Chondrocyte (in vitro differentiated cells): ENCODE results near the gene CD276. TPM values are rescaled to one million over a fixed set of nuclear protein-coding genes. Genes with fewer than 3 reads are reported as not detected.

Experiments used
- DNase-seq: peaks from one replicate; pipeline ENCODE4 v3.0.0; 2021; ENCODE audit warnings: mixed read lengths, low spot score
- H3K27ac Mint-ChIP-seq: one replicate; pipeline ENCODE4 v1.8.0; 2021; ENCODE audit warnings: mild to moderate bottlenecking, moderate library complexity, mixed read lengths; ENCODE audit not compliant: unreplicated experiment
- H3K27me3 Mint-ChIP-seq: 2 replicates; pipeline ENCODE4 v1.8.0; 2021; ENCODE audit warnings: low read depth, mixed read lengths
- H3K36me3 Mint-ChIP-seq: 2 replicates; pipeline ENCODE4 v1.8.0; 2021; ENCODE audit warnings: low read depth, mixed read lengths
- H3K4me1 Mint-ChIP-seq: 2 replicates; pipeline ENCODE4 v1.8.0; 2021; ENCODE audit warnings: low read depth, mild to moderate bottlenecking, mixed read lengths
- H3K4me3 Mint-ChIP-seq: one replicate; pipeline ENCODE4 v1.8.0; 2021; ENCODE audit warnings: mild to moderate bottlenecking, moderate library complexity, mixed read lengths; ENCODE audit not compliant: unreplicated experiment
- H3K9me3 Mint-ChIP-seq: 2 replicates; pipeline ENCODE4 v1.8.0; 2021; ENCODE audit warnings: low read depth, mixed read lengths
- total RNA-seq: library from RNA; stranded (reverse); gene quantifications from 3 replicates; pipeline ENCODE4 v1.2.1, GENCODE V29; 2021
- TF ChIP-seq, protein P1 (sequence below): fragments of 200-600 bp; sonication (generic); IDR thresholded peaks from 2 replicates; pipeline ENCODE4 v1.5.0; 2021; ENCODE audit warnings: antibody characterized with exemption, mild to moderate bottlenecking, moderate library complexity

CD276 gene
- total RNA-seq, 1 donor from 2014 or later = 196 TPM

DNA sequence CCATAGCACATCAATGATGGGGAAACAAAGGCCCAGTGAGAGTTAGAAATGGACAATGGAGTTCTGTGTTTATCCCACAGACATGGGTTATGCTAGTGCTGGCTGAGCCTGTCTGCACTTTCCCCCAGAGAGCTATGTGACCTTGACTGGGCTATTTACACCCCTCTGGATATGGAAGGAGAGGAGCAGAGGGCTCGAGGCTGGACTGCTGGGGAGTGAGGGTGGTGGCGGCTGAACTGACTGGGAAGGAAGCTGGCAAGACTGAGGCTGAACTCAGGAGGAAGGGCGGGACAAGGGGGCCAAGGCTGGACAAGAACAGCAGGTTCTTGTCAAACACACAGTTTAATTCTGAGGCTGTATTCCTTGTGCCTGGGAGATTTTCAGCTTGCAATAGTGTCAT lies 79.7 kb downstream of the CD276 start:
- Mint-ChIP-seq H3K27me3 (peaks cover 23% of the 10 kb centered on the region), H3K36me3 (no peaks in the 10 kb centered on the region), H3K4me1 (no peaks in the 10 kb centered on the region), H3K4me3 (no peak overlapping the region), H3K9me3 (no peaks in the 10 kb centered on the region), H3K27ac (no peak overlapping the region)
- no peak for DNase-seq
- TF ChIP-seq, protein P1, sequence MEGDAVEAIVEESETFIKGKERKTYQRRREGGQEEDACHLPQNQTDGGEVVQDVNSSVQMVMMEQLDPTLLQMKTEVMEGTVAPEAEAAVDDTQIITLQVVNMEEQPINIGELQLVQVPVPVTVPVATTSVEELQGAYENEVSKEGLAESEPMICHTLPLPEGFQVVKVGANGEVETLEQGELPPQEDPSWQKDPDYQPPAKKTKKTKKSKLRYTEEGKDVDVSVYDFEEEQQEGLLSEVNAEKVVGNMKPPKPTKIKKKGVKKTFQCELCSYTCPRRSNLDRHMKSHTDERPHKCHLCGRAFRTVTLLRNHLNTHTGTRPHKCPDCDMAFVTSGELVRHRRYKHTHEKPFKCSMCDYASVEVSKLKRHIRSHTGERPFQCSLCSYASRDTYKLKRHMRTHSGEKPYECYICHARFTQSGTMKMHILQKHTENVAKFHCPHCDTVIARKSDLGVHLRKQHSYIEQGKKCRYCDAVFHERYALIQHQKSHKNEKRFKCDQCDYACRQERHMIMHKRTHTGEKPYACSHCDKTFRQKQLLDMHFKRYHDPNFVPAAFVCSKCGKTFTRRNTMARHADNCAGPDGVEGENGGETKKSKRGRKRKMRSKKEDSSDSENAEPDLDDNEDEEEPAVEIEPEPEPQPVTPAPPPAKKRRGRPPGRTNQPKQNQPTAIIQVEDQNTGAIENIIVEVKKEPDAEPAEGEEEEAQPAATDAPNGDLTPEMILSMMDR = no peak

Other genes starting within 250 kb of the CD276 start
- gene REC114, start 241.2 kb upstream of the CD276 start, total RNA-seq = not detected in 3 replicates
- 232 to 256 TPM (median 252 TPM) in 3 replicates for gene NPTN, start 51.0 kb upstream of the CD276 start, total RNA-seq
- gene INSYN1, start 69.0 kb downstream of the CD276 start, total RNA-seq = 9.9 to 24.9 TPM (median 23.0 TPM) in 3 replicates
- not detected in 3 replicates for gene TBC1D21, start 189.2 kb downstream of the CD276 start, total RNA-seq
- gene LOXL1, start 242.1 kb downstream of the CD276 start, total RNA-seq = 428 to 446 TPM (median 444 TPM) in 3 replicates